Nucleus accumbens (tissue), 56 donors: ENCODE measurements around the gene FAM13C.

Experiments used
- DNase-seq, 56 donors: peaks; one replicate each; lab custom pipeline; 2025; lab: John Stamatoyannopoulos, UW

The FAM13C gene

DNA sequence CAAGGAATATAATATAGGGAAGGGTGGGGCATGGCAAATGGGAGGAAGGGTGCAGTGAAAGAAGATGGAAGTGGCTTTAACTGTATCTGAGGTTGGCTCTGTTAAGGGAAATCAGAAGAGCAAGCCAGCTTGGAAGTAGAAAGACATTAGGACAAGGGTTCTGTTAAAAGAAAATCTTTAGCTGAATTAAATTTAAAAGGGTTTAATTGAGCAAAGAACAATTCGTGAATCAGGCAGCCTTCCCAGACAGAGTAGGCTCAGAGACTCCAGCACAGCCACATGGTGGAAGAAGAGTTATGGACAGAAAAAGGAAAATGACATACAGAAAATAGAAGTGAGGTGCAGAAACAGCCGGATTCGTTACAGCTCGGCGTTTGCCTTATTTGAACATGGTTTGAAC lies 42.0 kb downstream of the FAM13C start:
- peak in 2 of 56 donors; percentile 24 to 29 for DNase-seq

DNA sequence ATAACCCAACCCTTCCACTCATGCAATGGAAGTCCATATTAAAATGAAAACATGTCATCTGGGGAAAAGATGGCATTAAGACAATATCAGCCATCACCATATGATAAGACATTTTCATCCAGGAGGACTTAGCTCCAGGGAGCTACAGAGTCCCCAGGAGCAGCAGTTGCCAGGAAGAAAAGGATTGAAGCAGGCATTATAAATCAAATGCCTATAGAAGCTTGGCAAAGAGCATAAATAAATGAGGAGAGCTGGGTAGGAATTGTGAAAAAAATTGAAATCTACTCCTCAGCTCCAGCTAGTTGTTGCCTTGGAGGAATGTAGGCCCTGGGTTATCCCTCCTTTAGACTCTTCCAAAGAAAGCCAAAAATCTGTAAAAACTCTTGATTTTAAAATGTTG lies 42.5 kb downstream of the FAM13C start:
- DNase-seq, result no peak

DNA sequence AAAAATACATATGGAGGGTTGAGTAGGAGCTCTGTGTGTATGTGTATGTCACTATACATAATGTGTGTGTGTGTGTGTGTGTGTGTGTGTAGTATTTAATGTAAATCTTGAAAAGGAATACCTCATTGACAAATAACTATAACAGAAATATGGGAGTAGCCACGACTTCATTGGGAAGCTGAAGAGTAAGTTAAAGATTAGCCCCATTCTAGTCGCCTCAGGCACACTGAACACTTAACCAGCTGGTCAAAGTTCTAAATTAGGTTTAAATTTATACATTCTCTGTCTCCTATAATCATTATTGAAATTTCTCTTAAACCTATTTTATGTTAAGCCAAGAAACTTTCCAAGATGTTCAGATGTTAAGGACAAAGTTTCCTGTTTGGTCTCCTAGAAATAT lies 45.3 kb downstream of the FAM13C start:
- DNase-seq, result no peak

DNA sequence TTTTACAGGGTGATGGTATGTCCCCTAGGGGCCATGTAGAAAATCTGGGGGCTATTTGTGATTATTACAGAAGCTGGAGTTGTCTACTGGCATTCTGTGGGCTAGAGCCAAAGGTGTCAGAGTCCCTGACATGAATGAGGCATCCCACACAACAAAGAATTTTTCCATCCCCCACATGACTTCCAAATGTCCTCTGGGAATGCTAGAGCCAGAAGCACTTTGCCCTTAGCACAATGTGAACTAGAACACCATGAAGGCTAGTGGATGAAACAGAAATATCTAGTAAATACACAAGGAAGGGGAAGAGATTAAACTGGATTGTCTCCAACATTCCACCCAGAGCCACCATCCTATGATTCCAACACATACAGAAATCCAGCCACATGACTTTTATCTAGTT lies 46.9 kb downstream of the FAM13C start:
- DNase-seq, result no peak

DNA sequence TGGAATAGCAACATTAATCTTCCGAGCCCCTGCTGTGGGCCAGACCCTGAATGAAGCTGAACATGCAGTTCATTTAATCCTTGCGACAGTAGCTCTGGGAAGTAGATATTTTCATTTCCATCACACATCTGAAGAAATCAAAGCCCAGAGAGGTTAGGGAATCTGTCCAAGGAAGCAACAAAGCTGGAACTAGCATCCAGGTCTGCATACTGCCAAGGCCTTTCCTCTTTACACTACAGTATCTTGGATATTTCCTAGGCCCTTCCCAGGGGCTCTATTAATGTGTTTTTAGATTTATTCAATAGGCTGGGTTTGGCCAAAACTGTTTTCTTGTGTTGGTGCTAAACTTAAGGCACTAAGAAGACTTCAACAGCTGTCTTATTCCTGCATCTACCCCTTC lies 48.1 kb downstream of the FAM13C start:
- no peak for DNase-seq

DNA sequence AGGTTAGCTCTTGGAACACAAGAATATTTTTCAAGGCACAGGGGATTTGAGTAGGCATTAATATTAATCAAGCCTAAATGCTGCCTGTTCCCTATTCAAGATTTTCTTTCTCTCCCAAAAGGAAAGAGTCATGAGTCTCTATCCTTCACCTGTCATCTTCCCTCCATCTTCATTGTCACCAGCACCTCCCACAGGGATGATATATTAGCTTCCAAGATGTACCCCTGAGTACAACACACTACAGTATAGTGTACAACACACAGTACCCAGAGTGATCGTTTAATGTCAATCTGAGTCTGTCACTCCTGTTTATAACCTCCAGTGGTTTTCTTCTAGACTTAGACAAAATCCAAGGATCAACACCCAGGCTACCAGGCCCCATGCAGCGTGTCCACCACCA lies 50.1 kb downstream of the FAM13C start:
- no peak for DNase-seq

DNA sequence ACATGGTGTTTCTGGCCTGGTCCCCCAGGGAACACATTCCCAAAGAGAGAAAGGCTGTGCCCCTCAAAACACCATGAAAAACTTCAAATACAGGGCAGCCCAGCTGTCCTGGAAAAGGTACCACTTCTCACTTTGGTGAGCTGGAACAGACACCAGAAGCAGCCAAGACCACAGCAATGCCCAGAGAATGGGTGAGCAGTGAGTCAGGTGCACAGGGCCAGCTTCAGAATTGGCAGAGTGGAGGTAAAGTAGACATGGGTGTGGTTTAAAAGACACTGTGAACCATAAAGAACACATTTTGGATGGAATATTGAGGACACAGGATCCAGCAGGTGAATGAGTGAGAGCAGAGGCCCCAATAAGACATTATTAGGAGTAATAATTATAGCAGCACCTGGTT lies 51.3 kb downstream of the FAM13C start:
- no peak for DNase-seq

DNA sequence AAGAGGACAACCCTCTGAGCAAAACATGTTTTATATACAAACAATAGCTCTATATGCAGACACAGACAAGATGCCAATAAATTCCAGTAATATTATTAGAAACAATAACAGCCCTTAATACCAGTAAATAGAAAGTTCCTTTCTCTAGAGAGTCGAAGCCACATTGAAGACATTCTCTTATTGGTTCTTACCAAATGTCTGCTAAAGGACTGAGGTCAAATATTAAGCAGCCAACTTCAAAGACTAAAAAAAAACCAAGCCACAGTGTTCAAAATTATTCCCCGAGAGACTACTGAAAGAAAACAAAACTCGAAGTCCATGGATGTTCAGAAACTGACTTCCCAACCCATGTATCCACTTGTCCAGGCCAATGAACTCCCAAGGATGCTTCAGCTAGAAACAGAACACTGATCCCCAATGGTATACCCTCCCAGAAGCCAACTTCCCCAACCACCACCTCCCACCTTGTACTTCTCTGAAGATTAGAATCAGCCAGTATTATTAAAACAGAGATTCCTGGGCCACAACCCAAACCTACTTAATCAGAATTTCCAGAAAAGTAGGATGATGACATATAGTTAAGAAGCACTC lies 51.9 kb downstream of the FAM13C start:
- DNase-seq, result no peak

DNA sequence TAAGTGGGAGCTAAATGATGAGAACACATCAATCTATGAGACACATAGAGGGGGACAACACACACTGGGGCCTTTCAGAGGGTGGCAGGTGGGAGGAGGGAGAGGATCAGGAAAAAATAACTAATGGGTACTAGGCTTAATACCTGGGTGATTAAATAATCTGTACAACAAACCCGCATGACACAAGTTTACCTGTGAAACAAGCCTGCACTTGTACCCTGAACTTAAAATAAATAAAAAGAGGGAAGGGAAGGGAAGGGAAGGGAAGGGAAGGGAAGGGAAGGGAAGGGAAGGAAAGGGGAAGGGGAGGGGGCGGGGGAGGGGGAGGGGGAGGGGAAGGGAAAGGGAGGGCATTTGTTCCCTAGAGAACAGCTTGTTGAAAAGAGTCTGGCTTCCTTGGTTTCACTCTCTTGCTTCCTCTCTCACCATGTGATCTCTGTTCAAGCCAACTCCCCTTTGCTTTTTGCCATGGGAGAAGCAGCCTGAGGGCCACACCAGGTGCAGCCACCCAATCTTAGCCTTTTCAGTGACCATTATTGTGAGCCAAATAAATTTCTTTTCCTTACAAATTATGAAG lies 57.7 kb downstream of the FAM13C start:
- no peak for DNase-seq

DNA sequence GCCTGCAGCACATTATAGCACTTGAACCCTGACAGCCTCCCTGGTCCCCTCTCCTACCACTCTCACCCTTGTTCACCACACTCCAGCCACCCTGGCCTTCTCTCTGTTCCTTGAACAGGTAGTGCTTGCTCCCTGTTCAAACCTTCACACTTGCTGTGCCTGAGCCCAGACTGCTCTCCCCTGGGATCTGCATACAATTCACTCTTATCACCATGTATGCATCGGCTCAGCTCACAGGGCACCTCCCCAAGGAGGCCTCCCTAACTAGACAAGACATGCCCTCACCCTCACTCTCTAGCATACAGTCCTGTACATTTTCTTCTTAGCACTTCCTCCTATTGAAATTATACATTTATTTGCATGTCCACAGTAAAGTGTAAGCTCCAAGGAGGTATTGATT lies 59.3 kb downstream of the FAM13C start:
- DNase-seq, result no peak

DNA sequence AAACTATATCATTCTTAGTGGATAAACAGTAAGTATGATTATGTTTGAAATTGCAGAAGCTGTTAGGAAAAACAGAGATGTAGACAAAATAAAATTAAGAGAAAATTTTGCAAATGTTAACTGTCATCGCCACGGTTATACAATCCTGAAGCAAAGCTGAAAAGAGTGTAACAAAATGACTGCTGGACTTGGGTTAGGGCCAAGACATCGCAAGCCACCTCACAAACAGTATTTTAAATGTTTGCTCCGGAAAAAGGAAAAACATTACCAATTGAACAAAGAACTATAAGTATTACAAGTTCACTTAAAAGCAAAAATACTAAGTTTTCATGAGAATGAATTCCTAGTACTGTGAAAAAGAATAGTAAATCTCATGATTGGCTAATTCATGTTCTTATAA lies 60.0 kb downstream of the FAM13C start:
- no peak for DNase-seq

DNA sequence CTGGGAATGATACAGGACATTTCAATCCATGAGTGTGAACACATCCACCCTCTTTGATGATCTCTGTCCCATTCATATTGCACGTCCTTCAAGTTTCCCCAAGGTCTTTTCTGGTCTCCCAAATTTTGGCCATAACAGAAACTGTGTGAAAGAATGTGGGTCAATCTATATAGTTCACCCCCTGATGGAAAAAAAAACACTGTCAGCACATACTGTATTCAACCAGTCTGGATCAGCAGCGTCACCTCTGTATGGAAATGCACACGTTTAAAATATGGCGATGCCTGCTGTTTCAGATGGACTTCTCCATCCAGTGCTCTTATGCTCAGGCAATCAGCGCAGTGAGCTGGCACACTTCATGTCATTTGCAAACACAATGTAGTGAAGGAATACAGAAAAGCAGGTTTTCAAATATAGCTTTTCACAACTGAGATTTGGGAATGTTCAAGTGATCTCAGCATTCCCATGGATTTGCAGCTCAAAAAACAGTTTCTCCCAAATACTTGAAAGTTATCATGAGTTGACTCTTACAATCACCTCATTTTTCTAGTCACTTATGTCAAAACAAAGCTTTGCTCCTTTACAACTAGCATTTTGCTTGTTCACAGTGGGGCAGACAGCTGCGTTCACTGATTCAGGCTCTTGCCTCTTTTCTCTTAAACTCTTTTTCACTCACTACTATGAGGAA lies 61.1 kb downstream of the FAM13C start:
- DNase-seq, result no peak

DNA sequence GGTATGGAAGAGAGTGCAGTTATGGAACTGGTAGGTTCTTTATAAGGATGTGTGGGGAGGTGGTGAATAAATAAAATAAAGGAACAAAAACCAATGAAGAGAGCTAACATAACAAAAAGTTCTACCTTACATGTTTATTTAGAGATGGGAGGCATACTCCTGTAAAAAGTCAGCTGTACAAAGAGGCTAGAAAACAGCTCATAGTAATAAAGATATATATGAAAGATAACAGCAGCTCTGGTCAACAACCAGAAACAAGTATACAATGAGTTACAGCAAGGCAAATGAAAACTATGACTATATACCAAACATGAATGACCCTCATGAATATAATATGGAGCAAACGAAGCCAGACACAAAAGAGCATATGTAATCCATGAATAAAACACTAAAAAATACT lies 62.0 kb downstream of the FAM13C start:
- DNase-seq, result no peak

DNA sequence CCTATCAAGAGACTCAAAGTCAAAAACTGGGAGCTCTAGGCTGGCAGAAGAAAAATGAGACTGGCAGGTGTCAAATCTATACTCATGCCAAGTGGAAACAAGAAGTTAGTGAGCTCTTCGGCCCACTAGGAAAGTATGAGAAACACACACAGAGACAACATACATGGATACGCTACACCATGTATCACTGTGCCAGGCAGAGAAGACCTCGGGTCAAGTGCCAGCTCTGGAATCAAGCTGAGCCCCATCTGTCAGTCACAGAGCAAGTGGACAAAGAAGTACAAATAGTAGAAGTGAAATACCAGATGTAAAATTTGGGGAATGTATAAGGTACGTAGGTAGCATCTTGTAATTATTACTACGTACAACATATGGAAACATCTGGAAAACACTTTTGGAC lies 62.4 kb downstream of the FAM13C start:
- DNase-seq, result no peak

DNA sequence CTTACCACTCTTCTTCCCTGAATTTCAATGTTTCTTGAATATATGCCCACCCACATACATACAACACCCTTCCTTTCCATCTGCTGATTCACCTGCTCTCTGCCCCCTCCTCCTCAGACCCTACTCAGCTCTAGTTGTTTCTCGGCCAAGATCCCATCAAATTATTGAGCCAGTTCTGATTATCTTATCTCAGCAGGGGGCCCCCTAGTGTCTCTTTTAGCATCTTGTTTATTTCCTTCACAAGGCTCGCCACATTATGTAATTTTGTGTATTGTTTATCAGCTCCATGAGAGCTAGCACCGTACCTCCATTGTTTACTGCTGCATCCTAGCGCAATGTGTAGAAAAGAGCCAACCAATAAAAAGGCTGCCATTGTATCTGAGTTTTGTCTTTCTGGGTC lies 71.9 kb downstream of the FAM13C start:
- no peak for DNase-seq

DNA sequence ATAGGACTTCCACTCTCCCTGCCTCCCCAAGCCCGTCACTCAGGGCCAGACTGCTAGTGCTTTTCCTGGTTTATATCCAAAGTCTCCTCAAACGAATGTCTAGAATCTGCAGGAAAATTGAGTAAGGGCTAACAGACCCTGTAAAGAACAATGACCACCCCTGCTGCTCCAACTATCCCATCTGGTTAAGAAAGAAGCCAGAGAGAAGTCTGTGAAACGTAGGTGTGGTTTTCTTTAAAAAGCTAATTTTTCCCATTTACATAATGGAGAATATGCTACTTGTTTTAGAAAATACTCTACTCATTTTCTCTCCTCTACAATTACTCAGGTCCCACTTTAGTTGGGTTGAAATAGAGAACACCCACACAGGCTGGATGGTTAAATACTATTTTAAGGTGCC lies 72.5 kb downstream of the FAM13C start:
- no peak for DNase-seq

DNA sequence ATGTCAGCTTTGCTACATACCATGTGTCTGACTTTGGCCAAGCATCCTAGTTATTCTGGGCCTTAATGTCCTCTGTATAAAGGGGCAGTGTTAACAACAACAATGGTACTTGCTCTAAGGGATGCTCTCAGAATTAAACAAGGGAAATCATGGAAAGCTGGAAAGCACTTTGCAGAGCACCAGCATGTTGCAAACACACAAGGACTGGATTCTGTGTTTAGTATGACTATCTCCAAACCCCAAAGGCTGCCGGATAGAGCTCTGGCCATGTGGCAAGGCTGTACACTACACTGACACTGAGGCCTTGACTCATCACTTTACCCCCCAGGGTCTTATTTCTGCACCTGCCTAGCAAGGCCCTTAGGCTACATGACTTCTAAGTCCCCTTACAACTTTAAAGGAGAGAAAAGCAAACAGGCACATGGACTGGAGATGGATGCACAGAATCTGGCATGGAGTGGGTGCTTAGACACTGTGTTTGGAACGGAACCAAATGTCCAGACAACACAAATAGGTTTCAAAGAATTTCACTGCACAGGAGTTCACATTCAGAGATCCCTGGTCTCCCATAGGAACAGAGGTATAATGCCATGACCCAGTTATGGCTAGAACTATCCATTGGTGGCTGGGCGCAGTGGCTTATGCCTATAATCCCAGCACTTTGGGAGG lies 74.6 kb downstream of the FAM13C start:
- peak in 28 of 56 donors; percentile 24 to 67 (median 44) for DNase-seq

DNA sequence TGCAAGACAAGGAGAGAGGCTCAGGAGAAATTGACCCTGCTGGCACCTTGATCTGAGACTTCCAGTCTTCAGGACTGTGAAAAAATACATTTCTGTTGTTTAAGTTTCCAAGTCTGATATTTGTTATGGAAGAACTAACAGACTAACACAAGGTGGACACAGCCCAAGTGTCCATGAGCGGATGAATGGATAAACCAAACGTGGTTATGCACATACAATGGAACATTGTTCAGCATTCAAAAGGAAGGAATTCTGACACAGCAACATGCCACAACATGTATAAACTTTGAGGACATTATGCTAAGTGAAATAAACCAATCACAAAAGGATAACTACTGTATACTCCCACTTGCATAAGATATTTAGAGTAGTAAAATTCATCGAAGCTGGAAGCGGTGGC lies 76.5 kb downstream of the FAM13C start:
- DNase-seq, result no peak

DNA sequence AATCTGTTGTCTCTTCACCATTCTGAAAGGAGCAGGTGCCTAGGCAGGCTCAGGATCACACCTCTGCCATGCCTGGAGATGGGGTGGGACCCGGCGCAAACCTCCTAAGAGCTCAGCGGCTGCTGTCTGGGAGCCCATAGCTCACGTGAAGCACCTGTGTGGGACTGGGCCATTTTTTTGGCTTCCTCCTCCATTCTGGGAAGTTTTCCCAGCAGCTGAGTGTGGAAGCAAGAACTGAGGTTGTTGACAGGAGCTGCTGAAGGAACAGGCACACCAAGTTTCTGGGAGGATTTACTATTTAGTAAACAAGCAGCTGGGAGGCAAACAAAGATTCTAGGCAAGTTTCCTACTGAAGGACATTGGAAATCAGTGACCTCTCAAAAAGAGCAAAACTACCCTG lies 77.3 kb downstream of the FAM13C start:
- peak in 9 of 56 donors; percentile 18 to 51 (median 27) for DNase-seq

DNA sequence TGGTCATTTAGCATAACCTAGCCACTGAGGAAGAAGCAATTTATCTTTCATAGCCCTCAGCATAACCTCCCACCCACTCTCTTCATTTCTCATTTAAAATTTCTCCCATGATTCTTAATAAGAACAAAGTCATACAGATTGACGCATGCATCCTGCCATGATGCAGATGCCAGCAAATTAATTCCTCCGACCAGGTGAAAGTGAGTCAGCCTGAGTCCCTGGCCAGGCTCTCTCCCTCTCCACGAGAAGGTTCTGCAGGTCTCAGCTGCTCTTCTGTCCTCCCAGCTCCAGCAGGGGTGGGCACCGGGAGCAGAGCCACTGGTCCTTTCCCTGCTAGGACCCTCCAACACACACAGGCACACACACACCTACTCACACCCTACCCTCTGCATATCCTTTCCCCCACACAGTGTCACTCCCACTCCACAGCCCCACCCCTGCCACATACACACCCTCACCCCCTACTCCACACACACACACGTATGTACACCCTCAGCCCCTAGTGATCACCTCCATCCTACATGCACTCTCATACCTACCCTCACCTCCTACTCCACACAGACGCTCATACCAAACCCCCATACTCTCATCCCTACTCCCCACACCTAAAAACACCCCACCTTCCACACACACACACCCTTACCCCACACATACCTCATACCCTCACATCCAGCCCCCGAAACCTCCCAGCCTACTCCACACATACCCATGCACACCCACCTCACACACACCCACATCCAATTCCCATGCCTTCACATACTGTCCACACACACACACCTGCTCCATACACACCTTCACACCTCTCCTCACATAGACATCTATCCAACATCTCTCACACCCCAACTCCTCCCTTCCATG lies 78.0 kb downstream of the FAM13C start:
- peak in 2 of 56 donors; percentile 27 to 32 for DNase-seq
